SK-N-MC (cell line): ENCODE measurements around the gene PNMA8A.

Experiments used
- EZH2 ChIP-seq: fragments of 200-600 bp; sonication (generic); IDR thresholded peaks from one replicate; pipeline ENCODE4 v1.6.1; 2017; ENCODE audit warnings: antibody characterized with exemption
- FOXP2 ChIP-seq: optimal IDR thresholded peaks from 2 replicates; pipeline ENCODE3; 2011; ENCODE audit warnings: mild to moderate bottlenecking, moderate library complexity; ENCODE audit not compliant: insufficient read depth; ENCODE audit errors: extremely low read length, control extremely low read depth
- POLR2AphosphoS5 ChIP-seq: IDR thresholded peaks from 2 replicates; pipeline ENCODE4 v1.6.1; 2012; ENCODE audit warnings: mild to moderate bottlenecking, low read depth, low read length, borderline replicate concordance

- TF ChIP-seq EZH2 (no peak), POLR2AphosphoS5 (no peak), FOXP2 (no peak)
Measured at GRCh38 chr19:46478356-46478986, 7.1 kb upstream of the PNMA8A start.
